Head of caudate nucleus (tissue), 42 donors: ENCODE data around the gene OGFRL1.

ENCODE experiments used
- DNase-seq, 42 donors: peaks; one replicate each; pipeline versions ENCODE4 v3.0.0 to v3.0.0-alpha.2; 2020 to 2021; ENCODE audit warnings: mixed read lengths in 7 of 42
- intact Hi-C: fragments of 100-400 bp; cut with DNase I; formaldehyde crosslinking; loops from one replicate; pipeline ENCODE4 v1.15.0; 2022

OGFRL1 gene

GRCh38 chr6:71279740-71280139, 8.9 kb upstream of the OGFRL1 start:
- intact Hi-C loops = no loop called here
- no peak for DNase-seq

GRCh38 chr6:71280701-71281100, 7.9 kb upstream of the OGFRL1 start:
- intact Hi-C loops = no loop called here

DNA sequence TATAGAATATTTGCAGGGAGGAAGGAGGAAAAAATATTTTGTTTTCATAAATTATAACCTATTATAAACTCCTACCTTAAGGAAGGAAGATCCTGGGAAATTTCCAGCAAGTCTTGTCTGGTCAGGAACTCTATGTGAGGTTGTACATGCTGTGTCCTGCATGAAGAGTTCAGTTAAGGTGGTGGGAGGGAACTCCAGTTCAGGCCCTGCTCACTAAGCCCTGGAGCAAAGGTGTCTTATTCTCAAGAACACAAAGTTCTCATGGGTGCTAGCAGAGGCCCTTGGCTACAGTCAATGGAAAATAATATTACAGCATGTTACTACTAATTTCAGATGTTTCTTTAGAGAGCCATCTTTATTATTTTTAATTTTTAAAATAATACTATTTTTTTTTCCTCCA, 3.8 kb upstream of the OGFRL1 start:
- intact Hi-C loops = no loop called here
- no peak for DNase-seq

More at GRCh38 chr6:71280701-71281100, 7.9 kb upstream of the OGFRL1 start:
- DNase-seq = no peak

- no peak for DNase-seq
- intact Hi-C loops = no loop called here
Observed at GRCh38 chr6:71287038-71287437, 1.6 kb upstream of the OGFRL1 start.

- no peak for DNase-seq
- intact Hi-C loops = no loop called here
Observed at GRCh38 chr6:71287926-71288227, 734 bp upstream of the OGFRL1 start.

GRCh38 chr6:71289039-71289801, 609 bp downstream of the OGFRL1 start:
- peak in 39 of 42 donors; percentile 15 to 81 (median 48) for DNase-seq
- intact Hi-C loops = no loop called here

DNA sequence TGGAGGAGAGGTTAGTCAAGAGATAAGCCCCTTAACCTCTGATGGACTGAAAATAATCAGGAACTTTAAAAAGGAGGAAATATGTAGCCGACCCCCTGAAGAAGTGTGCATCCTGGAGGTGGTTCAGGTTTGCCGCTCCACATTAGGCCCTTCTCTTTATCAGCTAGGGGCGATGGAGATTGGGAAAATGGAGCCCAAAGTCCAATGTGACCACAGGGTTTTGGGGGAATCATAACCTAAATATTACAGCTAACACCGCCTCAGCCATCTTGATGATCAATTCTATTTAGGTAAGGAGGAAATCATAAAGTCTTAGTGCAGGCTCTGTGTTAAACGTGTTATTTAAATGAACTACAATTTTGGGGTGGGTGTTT, 1.2 kb downstream of the OGFRL1 start:
- no peak for DNase-seq
- intact Hi-C loops = no loop called here

- intact Hi-C loops = no loop called here
Observed at GRCh38 chr6:71290611-71291010, 2.0 kb downstream of the OGFRL1 start.

DNA sequence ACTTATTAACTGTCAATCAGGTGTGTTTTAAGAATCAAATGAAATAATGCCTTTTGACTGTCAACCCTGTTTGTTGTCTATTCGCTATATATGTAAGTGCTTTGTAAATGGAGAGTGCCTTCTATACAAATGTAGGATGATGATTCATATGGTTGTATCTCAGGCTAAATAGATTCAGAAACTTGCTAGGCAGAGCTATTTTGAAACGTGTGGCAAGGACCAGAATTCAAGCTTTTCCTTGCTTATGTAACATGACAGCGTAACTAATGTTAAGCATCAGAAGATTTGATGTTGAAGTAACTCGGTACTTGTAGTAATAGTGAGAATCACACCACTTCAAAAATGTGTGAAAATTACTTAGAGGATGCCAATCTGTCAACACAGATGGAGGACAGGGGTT, 3.4 kb downstream of the OGFRL1 start:
- peak in 2 of 42 donors; percentile 34 to 44 for DNase-seq
- intact Hi-C loops = no loop called here

More at GRCh38 chr6:71290611-71291010, 2.0 kb downstream of the OGFRL1 start:
- no peak for DNase-seq

DNA sequence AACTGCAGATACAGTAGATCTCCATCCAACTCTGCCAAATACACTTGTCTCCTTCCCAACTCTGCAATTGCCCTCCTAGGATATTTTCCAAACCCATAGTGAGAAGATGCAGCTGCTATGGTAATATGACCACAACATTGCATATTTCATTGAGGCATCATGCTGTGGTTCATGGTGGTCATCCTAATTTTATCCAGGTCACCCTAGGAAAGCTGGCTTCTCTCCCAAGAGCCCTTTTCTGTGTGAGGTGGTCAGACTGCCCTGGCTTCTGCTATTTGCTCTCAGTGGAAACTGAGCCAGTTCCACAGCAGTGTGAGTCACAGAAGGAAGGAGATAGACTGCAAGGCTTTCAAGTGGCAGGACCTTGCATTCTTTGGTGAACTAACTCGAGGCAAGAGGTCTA, 5.5 kb downstream of the OGFRL1 start:
- DNase-seq = peak in 6 of 42 donors; percentile 18 to 73 (median 36)
- intact Hi-C loops = no loop called here

DNA sequence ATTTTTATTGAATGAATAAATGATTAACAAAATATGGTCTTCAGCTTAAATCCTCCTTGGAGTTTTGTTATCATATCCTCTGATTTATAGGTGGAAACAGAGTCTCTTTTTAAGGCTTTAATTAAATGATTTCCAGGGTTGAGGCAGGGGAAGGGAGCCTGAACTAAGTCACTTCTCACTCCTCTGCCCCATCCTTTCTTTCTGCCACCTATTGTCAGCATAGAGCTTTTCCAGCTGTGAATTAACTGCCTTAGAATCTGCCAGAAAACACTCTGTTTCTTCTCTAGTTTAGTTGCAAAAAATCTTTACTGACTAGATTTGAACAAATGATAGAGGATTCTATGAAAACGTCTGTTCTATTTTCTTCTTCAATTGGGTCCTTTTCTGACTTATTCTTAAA, 9.8 kb downstream of the OGFRL1 start:
- intact Hi-C loops = no loop called here
- no peak for DNase-seq

- intact Hi-C loops = no loop called here
- no peak for DNase-seq
Observed at GRCh38 chr6:71299541-71300470, 11.2 kb downstream of the OGFRL1 start.

DNA sequence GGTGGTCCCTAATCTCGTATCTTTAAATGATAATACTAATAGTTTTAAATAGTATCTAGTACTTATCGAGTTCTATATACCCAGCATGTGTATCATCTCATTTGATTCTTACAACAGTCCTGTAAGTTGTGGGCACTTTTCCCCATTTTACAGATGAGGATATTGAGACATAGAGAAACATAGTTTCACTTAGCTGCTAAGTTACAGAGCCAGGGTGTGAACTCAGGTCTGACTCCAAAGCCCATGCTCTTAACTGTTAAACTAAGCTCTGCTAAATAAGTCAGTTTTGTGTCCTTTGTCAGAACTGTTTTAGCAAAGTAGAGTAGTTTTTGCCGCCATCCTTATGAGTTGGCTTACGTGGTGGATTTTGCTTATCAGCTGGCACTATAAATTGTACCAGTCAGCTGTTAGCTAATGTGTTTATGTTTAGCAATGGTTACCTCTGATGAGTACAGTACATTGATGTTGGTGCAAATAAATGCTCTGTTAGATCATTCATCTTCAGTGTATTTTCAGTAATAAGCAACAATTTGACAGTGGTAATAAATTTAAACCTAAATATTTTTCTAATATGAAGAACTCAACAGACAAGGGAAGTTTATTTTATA, 12.1 kb downstream of the OGFRL1 start:
- DNase-seq = no peak
- intact Hi-C loops = no loop called here

DNA sequence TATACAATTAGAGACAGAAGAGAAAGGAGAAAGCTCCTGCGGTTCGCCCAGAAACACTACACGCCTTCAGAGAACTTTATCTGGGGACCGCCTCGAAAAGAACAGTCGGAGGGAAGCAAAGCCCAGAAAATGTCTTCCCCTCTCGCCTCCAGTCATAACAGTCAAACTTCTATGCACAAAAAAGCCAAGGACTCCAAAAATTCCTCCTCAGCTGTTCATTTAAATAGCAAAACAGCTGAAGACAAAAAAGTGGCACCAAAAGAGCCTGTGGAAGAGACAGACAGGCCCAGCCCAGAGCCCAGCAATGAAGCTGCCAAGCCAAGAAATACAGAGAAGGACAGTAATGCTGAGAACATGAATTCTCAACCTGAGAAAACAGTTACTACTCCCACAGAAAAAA, 12.9 kb downstream of the OGFRL1 start:
- DNase-seq = no peak
- intact Hi-C loops = no loop called here

DNA sequence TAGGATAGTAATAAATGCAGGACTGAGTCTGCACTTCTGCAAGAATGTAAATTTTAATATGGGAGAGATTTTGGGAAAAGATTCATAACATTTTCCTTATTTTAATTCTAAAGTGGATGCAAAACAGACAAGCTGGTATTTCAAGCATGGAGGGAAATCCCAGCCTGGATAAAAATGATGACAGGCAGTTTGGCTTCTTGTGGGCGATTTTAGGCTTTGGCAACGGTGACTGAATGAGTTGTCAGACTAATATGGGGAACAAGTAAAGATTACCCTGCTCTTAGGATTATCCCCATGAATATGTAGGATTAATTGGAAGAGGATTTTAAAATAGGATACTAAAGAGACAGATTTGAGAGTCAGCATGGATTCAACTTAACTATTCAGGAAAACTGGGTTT, 21.0 kb downstream of the OGFRL1 start:
- intact Hi-C loops = no loop called here
- peak in 6 of 42 donors; percentile 14 to 50 (median 29) for DNase-seq

DNA sequence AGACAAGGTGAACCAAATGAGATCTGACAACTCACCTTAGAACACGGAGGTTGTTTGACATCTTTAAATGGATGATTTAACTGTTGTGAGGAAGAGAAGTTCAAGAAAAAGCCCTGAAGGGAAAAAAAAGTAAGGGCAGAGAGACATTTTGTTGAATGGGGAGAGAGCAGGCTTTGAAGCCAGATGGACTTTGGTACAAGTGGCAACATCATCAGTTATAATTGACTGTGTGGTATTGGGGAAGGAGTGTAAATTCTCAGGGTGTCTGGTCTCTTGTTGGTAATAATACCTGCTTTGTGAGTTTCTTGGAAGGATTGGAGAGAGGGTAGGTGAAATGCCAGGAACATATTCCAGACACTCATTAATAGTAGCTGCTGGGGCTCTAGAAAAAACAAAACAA, 21.6 kb downstream of the OGFRL1 start:
- intact Hi-C loops = no loop called here
- no peak for DNase-seq

GRCh38 chr6:71312089-71312488, 23.5 kb downstream of the OGFRL1 start:
- intact Hi-C loops = no loop called here
- DNase-seq = no peak

- intact Hi-C loops = no loop called here
- DNase-seq = no peak
Observed at GRCh38 chr6:71317441-71317840, 28.8 kb downstream of the OGFRL1 start.

GRCh38 chr6:71320041-71320440, 31.4 kb downstream of the OGFRL1 start:
- DNase-seq = no peak
- intact Hi-C loops = no loop called here

DNA sequence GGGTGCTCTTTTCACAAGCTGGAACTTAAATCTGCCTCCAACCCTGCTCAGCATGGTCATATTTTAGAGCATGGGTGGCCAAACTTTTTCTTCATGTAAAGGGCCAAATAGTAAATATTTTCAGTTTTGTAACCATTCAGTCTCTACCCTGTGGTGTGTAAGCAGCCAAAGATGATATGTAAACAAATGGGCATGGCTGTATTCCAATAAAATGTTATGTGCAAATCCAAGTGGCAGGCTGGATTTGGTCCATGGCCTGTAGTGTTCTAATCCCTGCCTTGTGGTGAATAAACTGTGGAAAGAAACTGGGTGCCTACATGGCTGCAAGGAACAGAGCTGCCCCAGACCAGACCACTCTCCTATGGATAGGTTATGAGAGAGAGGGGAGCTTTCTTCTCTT, 32.7 kb downstream of the OGFRL1 start:
- intact Hi-C loops = no loop called here
- DNase-seq = no peak
